ENCODE measurements around the gene HOXA10. TPM values are rescaled to one million over a fixed set of nuclear protein-coding genes. Genes with fewer than 3 reads are reported as not detected.

HOXA10 gene
- total and polyA plus RNA-seq, 5 donors, result not detected

DNA sequence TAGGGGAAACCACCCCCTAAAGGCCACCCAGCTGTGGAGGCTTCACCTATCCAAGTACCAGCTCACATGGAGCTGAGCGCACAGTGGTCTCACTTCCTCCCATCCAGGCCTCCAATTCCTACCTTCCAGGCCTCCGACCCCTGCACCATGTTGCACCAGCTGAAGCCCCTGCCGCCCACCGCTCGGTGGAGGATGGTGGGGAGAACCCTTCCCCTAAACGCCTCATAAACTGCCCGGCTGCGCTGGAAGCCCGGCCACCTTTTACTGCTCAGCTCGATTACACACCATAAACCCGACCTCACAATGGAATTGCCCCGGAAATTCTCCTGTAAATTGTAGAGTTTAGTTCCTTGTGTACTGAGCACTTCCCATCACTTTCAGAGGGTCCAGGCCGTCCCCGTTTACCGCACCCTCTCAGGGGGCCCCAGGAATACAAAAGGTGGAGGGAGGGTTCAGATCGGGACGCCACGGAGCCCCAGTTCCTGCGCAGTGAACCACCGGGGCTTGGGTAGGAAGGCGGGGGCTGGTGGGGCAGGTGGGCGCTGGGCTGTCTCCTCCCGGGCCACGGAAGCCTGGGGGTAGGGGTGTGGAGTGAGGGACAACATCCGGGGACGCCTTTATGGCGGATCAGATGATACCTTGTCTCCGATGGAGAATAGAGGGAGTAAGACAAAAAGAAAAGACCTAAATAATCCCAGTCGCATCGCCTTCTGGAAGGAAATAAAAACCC lies 16.3 kb downstream of the HOXA10 start:
- Histone ChIP-seq H3K9me3 (ENCODE audit: control insufficient read depth, low read length) (no peaks in the 10 kb centered on the region), H3K27ac (ENCODE audit: low read length) (no peak overlapping the region), H3K4me3 (ENCODE audit: low read length) (no peak overlapping the region), H3K27me3 (ENCODE audit: control insufficient read depth, insufficient read depth) (no peaks in the 10 kb centered on the region), H3K4me1 (ENCODE audit: control insufficient read depth, insufficient read depth, low read length) (peaks cover 7% of the 10 kb centered on the region)
- DNase-seq (no peak), ATAC-seq (no peak)
- intact Hi-C loops (cut with DNase I), result loop anchor here in 2 of 4 donors (10.0 kb wide), 3 partner anchors 293 to 1283 kb away; partner anchors contain the start of gene SKAP2 (in 1 of the 2)
- WGBS, result 6% methylated on average over 30 of the region's 30 CpGs

DNA sequence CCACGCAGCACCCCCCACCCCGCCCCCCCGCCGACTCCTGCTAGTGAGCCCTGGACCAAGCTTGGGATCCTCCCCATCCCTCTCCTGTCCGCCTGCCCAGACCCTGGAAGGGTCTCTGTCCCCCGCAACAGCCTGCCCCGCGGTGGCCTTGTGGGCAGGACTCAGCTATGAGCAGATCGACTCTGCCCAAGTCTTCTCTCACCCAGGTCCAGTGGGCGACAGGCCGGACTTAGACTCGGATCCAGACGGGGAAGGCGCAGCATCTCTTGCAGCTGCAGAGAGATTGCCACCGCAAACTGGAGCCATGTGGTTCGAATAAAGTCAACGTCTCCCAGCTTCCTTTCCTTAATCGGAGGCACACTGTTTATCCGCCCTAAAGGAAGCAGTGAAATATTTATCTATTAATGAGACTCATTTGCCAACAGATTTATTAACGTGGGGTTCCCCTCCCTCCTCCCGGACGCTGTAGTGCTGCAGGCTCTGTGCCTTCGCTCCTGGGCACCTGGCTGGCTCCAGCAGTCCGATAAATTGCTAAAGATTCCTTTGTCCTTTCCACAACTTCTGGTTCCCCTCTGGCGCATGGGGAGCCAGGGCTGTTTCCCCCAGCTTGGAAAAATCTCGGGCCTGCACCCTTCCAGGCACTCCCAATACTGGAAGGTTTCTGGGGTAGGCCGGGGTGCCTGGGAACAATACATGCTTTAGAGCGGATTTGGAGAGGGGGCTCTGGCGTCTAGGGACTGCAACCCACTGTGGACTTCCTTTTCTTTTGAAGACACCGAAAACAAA lies 17.0 kb downstream of the HOXA10 start:
- H3K4me3 ChIP-seq (ENCODE audit: low read length), result peak overlapping the region; percentile 23
- 9% methylated on average over 30 of the region's 30 CpGs for WGBS
- H3K27ac ChIP-seq (ENCODE audit: low read length), result no peak overlapping the region
- DNase-seq (peak in 1 of 3 donors; percentile 34), ATAC-seq (no peak)
- H3K9me3 ChIP-seq (ENCODE audit: control insufficient read depth, low read length), result no peaks in the 10 kb centered on the region
- peaks cover 7% of the 10 kb centered on the region for H3K4me1 ChIP-seq (ENCODE audit: control insufficient read depth, insufficient read depth, low read length)
- intact Hi-C loops (cut with DNase I), result loop anchor here in 2 of 4 donors (10.0 kb wide), 3 partner anchors 292 to 1282 kb away; partner anchors contain the start of gene SKAP2 (in 1 of the 2)
- no peaks in the 10 kb centered on the region for H3K27me3 ChIP-seq (ENCODE audit: control insufficient read depth, insufficient read depth)

DNA sequence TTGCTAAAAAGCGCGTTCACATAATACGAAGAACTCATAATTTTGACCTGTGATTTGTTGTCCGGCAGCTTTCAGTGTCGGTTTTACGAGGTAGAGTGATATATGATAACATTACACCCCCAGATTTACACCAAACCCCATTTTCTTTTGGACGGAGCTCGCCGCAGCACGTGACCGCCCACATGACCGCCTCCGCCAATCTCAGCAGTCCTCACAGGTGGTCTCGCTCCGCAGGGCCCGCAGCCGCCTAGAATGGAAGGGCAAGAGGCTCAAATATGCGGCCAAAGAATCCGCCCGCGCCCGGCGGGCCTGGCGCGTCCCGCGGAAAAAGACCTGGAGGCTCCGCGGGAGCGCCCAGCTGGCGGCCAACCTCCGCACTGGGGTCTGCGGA lies 17.6 kb downstream of the HOXA10 start, which contains the start of gene HOXA7:
Gene HOXA7 (minus strand): TSS at position 168 of the 391 bp plus-strand sequence. CDS start 130 bp downstream, at position 38.
- intact Hi-C loops (cut with DNase I), result loop anchor here in 2 of 4 donors (10.0 kb wide), 3 partner anchors 292 to 1282 kb away; partner anchors contain the start of gene SKAP2 (in 1 of the 2)
- H3K9me3 ChIP-seq (ENCODE audit: control insufficient read depth, low read length), result no peaks in the 10 kb centered on the region
- H3K27ac ChIP-seq (ENCODE audit: low read length), result no peak within 1 kb of the TSS
- H3K4me3 ChIP-seq (ENCODE audit: low read length), result peak within 1 kb of the TSS; percentile 23
- 2% methylated on average over 33 of the region's 33 CpGs for WGBS
- H3K27me3 ChIP-seq (ENCODE audit: control insufficient read depth, insufficient read depth), result no peaks in the 10 kb centered on the region
- peaks cover 7% of the 10 kb centered on the region for H3K4me1 ChIP-seq (ENCODE audit: control insufficient read depth, insufficient read depth, low read length)
- ATAC-seq, result no peak
- DNase-seq, result no peak

DNA sequence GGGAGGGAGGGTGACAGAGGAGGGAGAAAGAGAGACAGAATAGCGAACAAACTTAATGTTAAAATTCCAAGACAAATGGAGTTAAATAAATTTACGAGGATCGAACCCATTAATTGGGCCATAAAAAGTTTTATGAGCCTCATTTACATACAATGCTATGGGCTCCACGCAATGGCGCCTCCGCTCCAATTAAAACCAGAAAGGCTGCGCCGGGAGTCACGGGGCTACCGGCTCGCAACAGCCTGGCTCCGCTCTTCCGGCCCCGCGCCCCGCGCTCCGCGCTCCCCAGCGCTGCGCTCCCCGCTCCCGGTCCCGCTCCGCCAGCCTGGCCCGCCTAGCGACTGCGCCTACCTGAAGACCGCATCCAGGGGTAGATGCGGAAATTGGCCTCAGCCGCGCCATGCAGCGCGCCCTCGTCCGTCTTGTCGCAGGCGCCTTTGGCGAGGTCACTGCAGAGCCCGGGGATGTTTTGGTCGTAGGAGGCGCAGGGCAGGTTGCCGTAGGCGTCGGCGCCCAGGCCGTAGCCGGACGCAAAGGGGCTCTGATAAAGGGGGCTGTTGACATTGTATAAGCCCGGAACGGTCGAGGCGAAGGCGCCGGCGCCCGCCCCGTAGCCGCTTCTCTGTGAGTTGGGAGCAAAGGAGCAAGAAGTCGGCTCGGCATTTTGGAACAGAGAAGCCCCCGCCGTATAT lies 18.2 kb downstream of the HOXA10 start:
- Histone ChIP-seq H3K4me1 (ENCODE audit: control insufficient read depth, insufficient read depth, low read length) (peaks cover 9% of the 10 kb centered on the region), H3K4me3 (ENCODE audit: low read length) (peak overlapping the region; percentile 23), H3K27ac (ENCODE audit: low read length) (no peak overlapping the region), H3K27me3 (ENCODE audit: control insufficient read depth, insufficient read depth) (no peaks in the 10 kb centered on the region), H3K9me3 (ENCODE audit: control insufficient read depth, low read length) (no peaks in the 10 kb centered on the region)
- DNase-seq, result no peak
- intact Hi-C loops (cut with DNase I), result loop anchor here in 2 of 4 donors (10.0 kb wide), 3 partner anchors 291 to 1281 kb away; partner anchors contain the start of gene SKAP2 (in 1 of the 2)
- no peak for ATAC-seq
- 3% methylated on average over 63 of the region's 63 CpGs for WGBS

DNA sequence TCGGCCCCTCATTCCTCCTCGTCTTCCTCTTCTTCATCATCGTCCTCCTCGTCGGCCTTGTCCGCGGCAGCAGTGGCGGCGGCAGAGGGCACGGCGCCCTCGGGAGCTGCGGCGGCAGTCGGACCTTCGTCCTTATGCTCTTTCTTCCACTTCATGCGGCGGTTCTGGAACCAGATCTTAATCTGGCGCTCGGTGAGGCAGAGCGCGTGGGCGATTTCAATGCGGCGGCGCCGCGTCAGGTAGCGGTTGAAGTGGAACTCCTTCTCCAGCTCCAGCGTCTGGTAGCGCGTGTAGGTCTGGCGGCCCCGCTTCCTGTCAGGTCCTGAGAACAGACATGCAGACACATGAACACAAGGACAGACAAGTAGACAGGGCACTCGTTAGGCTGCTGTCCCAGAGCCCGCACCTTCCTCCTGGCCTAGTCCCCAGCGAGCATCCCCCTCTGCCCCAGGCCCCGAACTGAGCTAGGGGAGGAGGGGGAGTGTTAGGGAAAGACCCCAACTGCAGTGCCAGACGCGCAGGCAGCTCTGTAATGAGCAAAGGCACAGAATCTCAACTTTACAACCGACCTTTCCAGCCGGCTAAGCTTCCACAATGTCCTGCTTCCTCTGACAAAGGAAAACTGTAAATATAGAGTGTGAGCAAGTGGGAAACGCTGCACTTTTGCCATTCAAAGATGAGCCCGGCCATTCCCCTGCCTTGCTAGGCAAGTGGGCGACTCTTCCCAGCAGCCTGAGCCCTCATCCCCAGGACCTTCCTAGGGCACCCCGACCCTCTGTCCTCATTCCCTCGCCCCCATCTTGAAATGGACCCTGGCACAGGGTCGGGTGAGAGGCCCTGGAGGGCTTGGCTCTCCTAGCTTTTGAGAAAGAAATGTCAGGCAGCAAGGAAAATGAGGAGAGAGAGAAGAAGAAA lies 19.0 kb downstream of the HOXA10 start:
- peak overlapping the region; percentile 13 for H3K4me3 ChIP-seq (ENCODE audit: low read length)
- no peaks in the 10 kb centered on the region for H3K27me3 ChIP-seq (ENCODE audit: control insufficient read depth, insufficient read depth)

DNA sequence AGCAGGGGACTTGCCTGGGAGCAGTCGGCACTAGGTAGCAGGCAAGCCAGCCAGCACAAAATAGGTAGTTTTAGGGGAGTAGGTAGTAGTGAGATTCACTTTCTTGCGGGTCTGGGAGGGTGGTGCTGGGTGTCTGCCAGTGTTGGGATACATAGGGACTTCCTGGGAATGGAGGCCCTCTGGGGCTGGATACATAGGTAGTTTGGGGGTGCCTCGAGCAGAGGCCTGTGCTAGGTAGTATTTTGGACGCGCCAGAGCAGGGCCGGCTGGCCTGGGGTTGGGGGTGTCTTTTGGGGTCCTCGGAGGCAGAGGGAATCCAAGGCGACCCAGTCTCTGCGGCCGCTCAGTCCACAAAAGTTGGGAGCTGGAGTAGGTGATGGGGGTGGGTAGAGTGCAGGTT lies 19.8 kb downstream of the HOXA10 start:
- no peaks in the 10 kb centered on the region for H3K9me3 ChIP-seq (ENCODE audit: control insufficient read depth, low read length)
- WGBS, result 24% methylated on average over 10 of the region's 10 CpGs
- H3K27ac ChIP-seq (ENCODE audit: low read length), result no peak overlapping the region
- ATAC-seq (no peak), DNase-seq (peak in 1 of 3 donors; percentile 38)
- intact Hi-C loops (cut with DNase I), result loop anchor here in 2 of 4 donors (10.0 kb wide), 3 partner anchors 290 to 1280 kb away; partner anchors contain the start of gene SKAP2 (in 1 of the 2)
- no peaks in the 10 kb centered on the region for H3K27me3 ChIP-seq (ENCODE audit: control insufficient read depth, insufficient read depth)
- peaks cover 9% of the 10 kb centered on the region for H3K4me1 ChIP-seq (ENCODE audit: control insufficient read depth, insufficient read depth, low read length)
- no peak overlapping the region for H3K4me3 ChIP-seq (ENCODE audit: low read length)

More for the DNA sequence above, 19.0 kb downstream of the HOXA10 start:
- WGBS, result 5% methylated on average over 48 of the region's 48 CpGs
- ATAC-seq (no peak), DNase-seq (no peak)
- Histone ChIP-seq H3K4me1 (ENCODE audit: control insufficient read depth, insufficient read depth, low read length) (peaks cover 9% of the 10 kb centered on the region), H3K27ac (ENCODE audit: low read length) (no peak overlapping the region), H3K9me3 (ENCODE audit: control insufficient read depth, low read length) (no peaks in the 10 kb centered on the region)
- intact Hi-C loops (cut with DNase I), result loop anchor here in 2 of 4 donors (10.0 kb wide), 3 partner anchors 290 to 1280 kb away; partner anchors contain the start of gene SKAP2 (in 1 of the 2)

DNA sequence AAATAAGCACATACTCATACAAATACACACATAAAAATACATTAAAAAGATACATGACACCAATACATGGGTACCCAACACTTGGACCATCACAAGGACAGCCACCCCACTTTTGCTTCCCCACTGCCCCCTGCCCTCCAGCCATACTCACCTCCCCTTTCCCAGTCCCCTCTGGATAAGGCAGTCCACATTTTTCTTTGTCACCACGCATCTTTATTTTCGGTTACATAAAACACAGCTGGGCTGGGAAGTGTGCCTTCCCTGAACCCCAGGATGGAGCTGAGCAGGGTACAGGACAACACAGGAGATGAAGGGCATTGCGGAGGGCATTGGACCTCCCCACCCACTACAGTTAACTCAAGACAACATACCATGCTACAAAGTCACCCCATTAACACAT lies 20.6 kb downstream of the HOXA10 start:
- H3K27ac ChIP-seq (ENCODE audit: low read length), result no peak overlapping the region
- DNase-seq, result no peak
- no peaks in the 10 kb centered on the region for H3K9me3 ChIP-seq (ENCODE audit: control insufficient read depth, low read length)
- WGBS, result 25% methylated on average over 3 of the region's 3 CpGs
- no peak for ATAC-seq
- H3K4me1 ChIP-seq (ENCODE audit: control insufficient read depth, insufficient read depth, low read length), result peaks cover 9% of the 10 kb centered on the region
- intact Hi-C loops (cut with DNase I), result loop anchor here in 2 of 4 donors (10.0 kb wide), 3 partner anchors 289 to 1279 kb away; partner anchors contain the start of gene SKAP2 (in 1 of the 2)
- no peaks in the 10 kb centered on the region for H3K27me3 ChIP-seq (ENCODE audit: control insufficient read depth, insufficient read depth)
- no peak overlapping the region for H3K4me3 ChIP-seq (ENCODE audit: low read length)

DNA sequence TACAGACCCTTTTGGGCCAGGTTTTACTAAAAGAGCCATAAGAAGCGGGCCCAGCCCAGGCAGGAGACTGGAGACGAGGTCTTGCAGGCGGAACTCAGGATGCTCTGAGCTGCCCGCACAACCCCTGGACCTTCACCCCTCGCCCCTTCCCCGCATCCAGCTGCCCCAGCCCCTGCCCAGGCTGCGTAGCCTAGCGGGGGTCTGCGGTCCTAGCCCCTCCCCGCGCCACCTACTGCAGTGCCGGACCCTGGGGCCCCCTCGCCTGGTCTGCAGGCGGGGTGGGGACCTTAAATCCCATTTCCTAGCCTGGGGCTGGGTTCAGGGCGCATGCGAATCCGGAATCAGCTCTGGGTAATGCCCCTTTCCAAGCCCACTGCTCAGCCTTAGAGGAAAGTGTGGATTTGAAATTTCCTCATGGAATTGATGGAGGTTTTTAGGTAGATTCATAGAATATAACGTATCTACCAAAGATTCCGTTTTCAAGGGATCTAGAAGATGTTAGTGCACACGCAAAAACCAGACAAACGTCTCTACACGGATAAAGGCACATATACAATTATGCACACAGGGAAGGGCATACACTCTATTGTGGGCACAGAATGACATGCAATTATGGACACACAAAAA lies 21.2 kb downstream of the HOXA10 start:
- H3K9me3 ChIP-seq (ENCODE audit: control insufficient read depth, low read length), result no peaks in the 10 kb centered on the region
- intact Hi-C loops (cut with DNase I), result loop anchor here in 2 of 4 donors (10.0 kb wide), 3 partner anchors 288 to 1278 kb away; partner anchors contain the start of gene SKAP2 (in 1 of the 2)
- ATAC-seq, result no peak
- H3K4me3 ChIP-seq (ENCODE audit: low read length), result no peak overlapping the region
- H3K27ac ChIP-seq (ENCODE audit: low read length), result no peak overlapping the region
- H3K4me1 ChIP-seq (ENCODE audit: control insufficient read depth, insufficient read depth, low read length), result peaks cover 9% of the 10 kb centered on the region
- peak in 1 of 3 donors; percentile 37 for DNase-seq
- WGBS, result 13% methylated on average over 22 of the region's 22 CpGs
- H3K27me3 ChIP-seq (ENCODE audit: control insufficient read depth, insufficient read depth), result no peaks in the 10 kb centered on the region

Data from right cardiac atrium (tissue), 5 donors.